ENCODE measurements around the gene NAALADL1. TPM values are rescaled to one million over a fixed set of nuclear protein-coding genes. Genes with fewer than 3 reads are reported as not detected.
A peak's percentile ranks its signal among the peaks of the same experiment; 100 is the strongest.

NAALADL1 gene
- total and polyA plus RNA-seq, 2 of the 4 experiments (the other 2 are of a cell fraction): 3.8 to 5.8 TPM

GRCh38 chr11:64996710-64997380 lies 61.5 kb downstream of the NAALADL1 start, which contains the start of gene BATF2 (continued):
- TF ChIP-seq CEBPB (IDR thresholded peaks at IDR 0.05; ENCODE audit: low read depth, low read length) (no peak), RCOR1 (IDR thresholded peaks at IDR 0.05; ENCODE audit: insufficient replicate concordance, low read length) (no peak)

GRCh38 chr11:64996327-64996709 lies 62.0 kb downstream of the NAALADL1 start:
- H3K27me3 ChIP-seq (ENCODE audit: control insufficient read depth, insufficient read depth, low read length): no peaks in the 10 kb centered on the region
- H2AK9ac ChIP-seq (replicated peaks; ENCODE audit: low read depth, low read length, poor library complexity): peak overlapping the region; percentile 84
- H3K4ac ChIP-seq (ENCODE audit: low read depth, low read length): peak overlapping the region; percentile 81
- peak overlapping the region; percentile 24; the same call in 1 of the 2 replicates for H3K4me3 ChIP-seq (ENCODE audit: insufficient read depth, low read depth, low read length)
- no peak overlapping the region for H3K56ac ChIP-seq (ENCODE audit: extremely low read depth, insufficient read depth, low read length)
- no peaks in the 10 kb centered on the region for H3K9me3 ChIP-seq (ENCODE audit: control insufficient read depth, insufficient read depth, low read length)
- peaks cover 7% of the 10 kb centered on the region; the same call in 1 of the 2 replicates for H3K9me1 ChIP-seq (ENCODE audit: insufficient read depth, low read length)
- POLR2A ChIA-PET (ENCODE audit: unreplicated experiment): interaction anchor here (0.6 kb wide), 1 partner anchor 1140 kb away, joined by 3 read pairs; no protein-coding TSS in a partner anchor
- WGBS, 2 experiments (ENCODE audit: extremely low coverage in 2 of 2, insufficient read length in 1 of 2): no CpG with 5 or more reads among the region's 11 CpGs
- no peaks in the 10 kb centered on the region for H4K20me1 ChIP-seq (ENCODE audit: insufficient read depth, low read length)
- H2BK15ac ChIP-seq (ENCODE audit: low read depth, low read length): peak overlapping the region; percentile 12; the same call in 1 of the 3 replicates
- H4K8ac ChIP-seq (ENCODE audit: low read depth in 2 of 2, low read length in 2 of 2): peak overlapping the region; percentile 12 to 89; a peak in 2 of 4 replicates
- dilution Hi-C loops (cut with HindIII; ENCODE audit: low sequenced_read_pairs, unreplicated experiment) (no loop called here), in situ Hi-C loops (cut with MboI; ENCODE audit: low sequenced_read_pairs) (no loop called here), intact Hi-C loops (cut with micrococcal nuclease) (loop anchor here (5.0 kb wide), 1 partner anchor 149 kb away; no protein-coding TSS in a partner anchor)
- H3K18ac ChIP-seq (ENCODE audit: low read depth, low read length): no peak overlapping the region
- no peak overlapping the region for H2BK5ac ChIP-seq (ENCODE audit: low read depth, low read length, poor library complexity, severe bottlenecking)
- peak overlapping the region; percentile 67; the same call in 1 of the 2 replicates for H3K23ac ChIP-seq (ENCODE audit: low read depth, low read length)
- H3K4me2 ChIP-seq (ENCODE audit: low read depth, low read length): peak overlapping the region; percentile 54
- H3K4me1 ChIP-seq (ENCODE audit: control insufficient read depth, insufficient read depth, low read length): 0 out of 2 replicates have a peak, but pooled peaks cover 4% of the 10 kb centered on the region
- H3K79me1 ChIP-seq (ENCODE audit: low read depth in 1 of 2, low read length in 2 of 2): no peaks in the 10 kb centered on the region
- peak overlapping the region; percentile 54 for H2BK120ac ChIP-seq (ENCODE audit: low read depth, low read length)
- peak overlapping the region; percentile 29 for H3K14ac ChIP-seq (replicated peaks; ENCODE audit: low read depth, low read length)
- H4K91ac ChIP-seq (ENCODE audit: insufficient read depth, low read depth, low read length): peak overlapping the region; percentile 10; the same call in 1 of the 2 replicates
- DNase-seq (no peak), ATAC-seq (ENCODE audit: low read depth) (no peak)
- H2AFZ ChIP-seq (replicated peaks; ENCODE audit: low read length, poor library complexity): peak overlapping the region; percentile 94
- no peak overlapping the region; the same call in 1 of the 2 replicates for H2BK20ac ChIP-seq (ENCODE audit: low read depth, low read length)
- H3K27ac ChIP-seq (ENCODE audit: insufficient read depth, low read length): no peak overlapping the region
- H3K36me3 ChIP-seq (ENCODE audit: control insufficient read depth, insufficient read depth, low read length): no peaks in the 10 kb centered on the region
- peak overlapping the region; percentile 35; the same call in 1 of the 2 replicates for H2AK5ac ChIP-seq (ENCODE audit: low read depth, low read length)
- peak overlapping the region; percentile 3 for H4K5ac ChIP-seq (ENCODE audit: low read depth, low read length)
- no TSS peak for BruUV-seq (replicated peaks)
- CTCF ChIA-PET: interaction anchor here (1.2 to 1.7 kb wide), 4 partner anchors 10 to 308 kb away, joined by 3 to 6 read pairs (median 4); no protein-coding TSS in a partner anchor
- peak overlapping the region; percentile 15; the same call in 1 of the 2 replicates for H3K9ac ChIP-seq (ENCODE audit: low read depth, low read length)
- TF ChIP-seq, protein P1, sequence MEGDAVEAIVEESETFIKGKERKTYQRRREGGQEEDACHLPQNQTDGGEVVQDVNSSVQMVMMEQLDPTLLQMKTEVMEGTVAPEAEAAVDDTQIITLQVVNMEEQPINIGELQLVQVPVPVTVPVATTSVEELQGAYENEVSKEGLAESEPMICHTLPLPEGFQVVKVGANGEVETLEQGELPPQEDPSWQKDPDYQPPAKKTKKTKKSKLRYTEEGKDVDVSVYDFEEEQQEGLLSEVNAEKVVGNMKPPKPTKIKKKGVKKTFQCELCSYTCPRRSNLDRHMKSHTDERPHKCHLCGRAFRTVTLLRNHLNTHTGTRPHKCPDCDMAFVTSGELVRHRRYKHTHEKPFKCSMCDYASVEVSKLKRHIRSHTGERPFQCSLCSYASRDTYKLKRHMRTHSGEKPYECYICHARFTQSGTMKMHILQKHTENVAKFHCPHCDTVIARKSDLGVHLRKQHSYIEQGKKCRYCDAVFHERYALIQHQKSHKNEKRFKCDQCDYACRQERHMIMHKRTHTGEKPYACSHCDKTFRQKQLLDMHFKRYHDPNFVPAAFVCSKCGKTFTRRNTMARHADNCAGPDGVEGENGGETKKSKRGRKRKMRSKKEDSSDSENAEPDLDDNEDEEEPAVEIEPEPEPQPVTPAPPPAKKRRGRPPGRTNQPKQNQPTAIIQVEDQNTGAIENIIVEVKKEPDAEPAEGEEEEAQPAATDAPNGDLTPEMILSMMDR (conservative IDR thresholded peaks at IDR 0.05; ENCODE audit: low read depth, low read length): no peak
- no peak for TF ChIP-seq MXI1 (IDR thresholded peaks at IDR 0.05; ENCODE audit: borderline replicate concordance, low read depth, low read length)
- no peak for TF ChIP-seq ELK1 (IDR thresholded peaks at IDR 0.05; ENCODE audit: borderline replicate concordance, low read depth, low read length)
- no peak for TF ChIP-seq POLR2A (IDR thresholded peaks at IDR 0.05; ENCODE audit: low read depth, low read length)
- no peak for TF ChIP-seq FOS (IDR thresholded peaks at IDR 0.05; ENCODE audit: low read depth, low read length)
- TF ChIP-seq BHLHE40 (IDR thresholded peaks at IDR 0.05; ENCODE audit: low read depth, low read length): no peak
- no peak for TF ChIP-seq MAZ (IDR thresholded peaks at IDR 0.05; ENCODE audit: borderline replicate concordance, low read depth, low read length)
- TF ChIP-seq NFE2L2 (IDR thresholded peaks at IDR 0.05; ENCODE audit: low read depth, low read length): no peak
- no peak for TF ChIP-seq CHD1 (IDR thresholded peaks at IDR 0.05; ENCODE audit: low read depth, low read length)
- TF ChIP-seq SMC3 (IDR thresholded peaks at IDR 0.05; ENCODE audit: low read depth, low read length): no peak
- TF ChIP-seq RFX5 (IDR thresholded peaks at IDR 0.05; ENCODE audit: low read depth, low read length): no peak
